Natural killer cell (primary cell): ENCODE data around the gene NOD1. TPM values are rescaled to one million over a fixed set of nuclear protein-coding genes. Genes with fewer than 3 reads are reported as not detected.

Experiments
- ATAC-seq, 3 donors: fragments of 150-1000 bp in 2 of 3; fragments of 200-7000 bp in 1 of 3; cut with Tn5 transposase; 1 replicate in 1 of 3; 2 replicates in 2 of 3; pipeline ENCODE4 v1.10.0; 2021; ENCODE audit warnings: mild to moderate bottlenecking in 2 of 3, moderate library complexity in 2 of 3
- DNase-seq, 2 donors: peaks; one replicate each; pipeline versions ENCODE4 v3.0.0 to v3.0.0-alpha.2; 2013 to 2021; ENCODE audit warnings: mixed read lengths in 1 of 2
- H3K27ac ChIP-seq: one replicate; pipeline ENCODE4 v1.5.1; 2013; ENCODE audit warnings: mild to moderate bottlenecking, low read length
- H3K27me3 ChIP-seq: one replicate; pipeline ENCODE4 v1.6.1; 2013; ENCODE audit warnings: low read length; ENCODE audit not compliant: control insufficient read depth, insufficient read depth
- H3K36me3 ChIP-seq: one replicate; pipeline ENCODE4 v1.6.1; 2013; ENCODE audit warnings: low read length; ENCODE audit not compliant: control insufficient read depth, insufficient read depth
- H3K4me1 ChIP-seq: one replicate; pipeline ENCODE4 v1.6.1; 2013; ENCODE audit warnings: low read length; ENCODE audit not compliant: control insufficient read depth, insufficient read depth
- H3K4me3 ChIP-seq: one replicate; pipeline ENCODE4 v1.5.1; 2013; ENCODE audit warnings: low read length
- H3K9me3 ChIP-seq: one replicate; pipeline ENCODE4 v1.6.1; 2013; ENCODE audit warnings: low read length; ENCODE audit not compliant: control insufficient read depth, insufficient read depth
- H3K27ac Mint-ChIP-seq, 2 donors: one replicate each; pipeline ENCODE4 v1.8.0; 2022; ENCODE audit warnings: mild to moderate bottlenecking in 2 of 2, mixed read lengths in 2 of 2, moderate library complexity in 1 of 2
- H3K27me3 Mint-ChIP-seq, 2 donors: one replicate each; pipeline ENCODE4 v1.8.0; 2022; ENCODE audit warnings: low read depth in 2 of 2, mixed read lengths in 2 of 2
- H3K36me3 Mint-ChIP-seq: one replicate; pipeline ENCODE4 v1.8.0; 2022; ENCODE audit warnings: mixed read lengths
- H3K4me1 Mint-ChIP-seq, 2 donors: one replicate each; pipeline ENCODE4 v1.8.0; 2022; ENCODE audit warnings: mixed read lengths in 2 of 2
- H3K4me3 Mint-ChIP-seq: one replicate; pipeline ENCODE4 v1.8.0; 2022; ENCODE audit warnings: mild to moderate bottlenecking, moderate library complexity, mixed read lengths
- H3K9me3 Mint-ChIP-seq, 2 donors: one replicate each; pipeline ENCODE4 v1.8.0; 2022; ENCODE audit warnings: mixed read lengths in 2 of 2
- WGBS: methylation state at CpG from one replicate; pipeline ENCODE4 v1.1.7; 2013; ENCODE audit warnings: missing lambda C conversion rate; ENCODE audit not compliant: insufficient coverage; 5-methylcytosine and 5-hydroxymethylcytosine counted together
- intact Hi-C: fragments of 100-400 bp; cut with micrococcal nuclease; formaldehyde crosslinking; loops from one replicate; pipeline ENCODE4 v1.14.2; 2022
- total RNA-seq, 4 donors: library from RNA; stranded (reverse); fragments of 120-200 nt in 1 of 4; gene quantifications; one replicate each; pipeline versions ENCODE4 v1.2.3 to v1.2.4, GENCODE V29; 2013 to 2022
- TF ChIP-seq, protein P1 (sequence below): fragments of 200-600 bp; IDR thresholded peaks from one replicate; pipeline ENCODE4 v1.8.0; 2022; ENCODE audit warnings: antibody characterized with exemption

Gene NOD1
- total RNA-seq, 3 donors from 2014 or later (not counting 1 experiment from before 2014, with no cell fraction given): 28.2 to 32.4 (median 31.2) TPM

DNA sequence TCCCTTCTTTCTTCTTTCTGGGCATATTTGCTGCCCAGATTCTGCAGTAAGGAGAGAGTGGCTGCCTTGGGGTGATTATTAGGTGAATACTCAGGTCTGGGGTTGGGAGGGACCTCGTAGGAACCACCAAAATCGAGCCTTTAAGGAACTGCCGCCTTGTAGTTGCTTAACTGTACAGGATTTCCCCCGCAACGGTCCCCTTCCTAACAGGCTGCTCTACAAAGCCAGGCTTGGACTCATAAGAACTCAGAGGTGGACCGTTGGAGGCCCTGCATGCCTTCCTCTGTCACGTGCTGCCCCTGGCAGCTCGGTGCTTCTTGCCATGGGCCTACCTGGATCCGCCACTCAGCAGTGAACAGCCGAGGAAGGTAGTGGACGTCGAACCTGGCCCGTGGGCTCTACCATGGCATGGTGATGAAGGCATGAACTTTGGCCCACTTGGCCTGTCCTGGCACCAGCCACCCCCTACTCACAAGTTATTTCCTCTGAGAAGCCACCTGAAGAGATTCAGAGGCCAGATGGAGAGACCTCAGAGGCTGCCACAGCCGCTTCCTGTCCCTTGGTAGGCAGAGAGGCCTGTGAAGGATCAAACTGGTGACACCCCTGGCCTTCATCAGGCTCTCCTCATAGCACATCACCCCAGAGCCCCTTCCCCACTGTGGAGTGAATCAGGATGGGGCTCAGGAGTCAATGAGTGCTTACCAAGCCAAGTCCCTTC lies 54.6 kb downstream of the NOD1 start:
- no peaks in the 10 kb centered on the region for H3K27me3 Mint-ChIP-seq
- H3K4me3 ChIP-seq: no peak overlapping the region
- no peak overlapping the region for H3K4me3 Mint-ChIP-seq
- H3K9me3 Mint-ChIP-seq: no peaks in the 10 kb centered on the region
- H3K36me3 Mint-ChIP-seq: peaks cover 12% of the 10 kb centered on the region
- 70% methylated on average over 14 of the region's 14 CpGs for WGBS
- no peaks in the 10 kb centered on the region for H3K27me3 ChIP-seq
- H3K4me1 Mint-ChIP-seq: peaks cover 27 to 39% of the 10 kb centered on the region in 2 donors
- TF ChIP-seq, protein P1, sequence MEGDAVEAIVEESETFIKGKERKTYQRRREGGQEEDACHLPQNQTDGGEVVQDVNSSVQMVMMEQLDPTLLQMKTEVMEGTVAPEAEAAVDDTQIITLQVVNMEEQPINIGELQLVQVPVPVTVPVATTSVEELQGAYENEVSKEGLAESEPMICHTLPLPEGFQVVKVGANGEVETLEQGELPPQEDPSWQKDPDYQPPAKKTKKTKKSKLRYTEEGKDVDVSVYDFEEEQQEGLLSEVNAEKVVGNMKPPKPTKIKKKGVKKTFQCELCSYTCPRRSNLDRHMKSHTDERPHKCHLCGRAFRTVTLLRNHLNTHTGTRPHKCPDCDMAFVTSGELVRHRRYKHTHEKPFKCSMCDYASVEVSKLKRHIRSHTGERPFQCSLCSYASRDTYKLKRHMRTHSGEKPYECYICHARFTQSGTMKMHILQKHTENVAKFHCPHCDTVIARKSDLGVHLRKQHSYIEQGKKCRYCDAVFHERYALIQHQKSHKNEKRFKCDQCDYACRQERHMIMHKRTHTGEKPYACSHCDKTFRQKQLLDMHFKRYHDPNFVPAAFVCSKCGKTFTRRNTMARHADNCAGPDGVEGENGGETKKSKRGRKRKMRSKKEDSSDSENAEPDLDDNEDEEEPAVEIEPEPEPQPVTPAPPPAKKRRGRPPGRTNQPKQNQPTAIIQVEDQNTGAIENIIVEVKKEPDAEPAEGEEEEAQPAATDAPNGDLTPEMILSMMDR: no peak
- H3K9me3 ChIP-seq: no peaks in the 10 kb centered on the region
- peaks cover 16% of the 10 kb centered on the region for H3K36me3 ChIP-seq
- ATAC-seq (peak in 1 of 3 donors; percentile 59), DNase-seq (no peak)
- intact Hi-C loops: no loop called here
- H3K27ac Mint-ChIP-seq: peak overlapping the region; percentile 68 to 70
- no peak overlapping the region for H3K27ac ChIP-seq
- peaks cover 20% of the 10 kb centered on the region for H3K4me1 ChIP-seq

DNA sequence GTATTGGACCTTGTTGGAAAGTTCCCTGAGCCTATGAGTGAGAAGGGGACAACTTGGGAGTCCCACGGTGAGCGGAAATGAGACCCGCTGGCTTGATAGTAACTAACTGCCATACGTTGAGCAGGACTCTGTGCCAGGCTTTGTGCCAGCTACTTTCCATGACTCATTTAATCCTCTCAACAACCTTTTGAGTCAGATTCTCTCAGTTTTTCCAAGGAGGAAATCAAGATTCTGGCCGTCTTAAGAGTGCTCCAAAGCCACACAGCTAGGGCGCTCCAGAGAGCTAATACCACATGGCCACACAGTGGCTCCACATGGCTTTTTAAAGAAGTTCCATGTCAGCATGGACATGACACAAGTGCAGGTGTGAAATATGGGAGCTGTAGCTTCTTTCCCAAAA lies 55.7 kb downstream of the NOD1 start:
- 92% methylated on average over 6 of the region's 6 CpGs for WGBS

GRCh38 chr7:30421647-30422196 lies 56.9 kb downstream of the NOD1 start:
- Histone ChIP-seq H3K4me1 (peaks cover 13% of the 10 kb centered on the region), H3K36me3 (peaks cover 8% of the 10 kb centered on the region), H3K4me3 (no peak overlapping the region), H3K27me3 (no peaks in the 10 kb centered on the region), H3K27ac (no peak overlapping the region), H3K9me3 (no peaks in the 10 kb centered on the region)
- TF ChIP-seq, protein P1: no peak
- WGBS: 93% methylated on average over 1 of the region's 3 CpGs
- H3K27ac Mint-ChIP-seq: no peak overlapping the region
- peaks cover 9% of the 10 kb centered on the region for H3K36me3 Mint-ChIP-seq
- no peak overlapping the region for H3K4me3 Mint-ChIP-seq
- DNase-seq (no peak), ATAC-seq (no peak)
- intact Hi-C loops: no loop called here
- H3K4me1 Mint-ChIP-seq: peaks cover 27 to 36% of the 10 kb centered on the region in 2 donors
- no peaks in the 10 kb centered on the region for H3K27me3 Mint-ChIP-seq
- H3K9me3 Mint-ChIP-seq: no peaks in the 10 kb centered on the region

More for the DNA sequence above, 55.7 kb downstream of the NOD1 start:
- ATAC-seq (no peak), DNase-seq (no peak)
- no peaks in the 10 kb centered on the region for H3K9me3 Mint-ChIP-seq
- H3K27me3 Mint-ChIP-seq: no peaks in the 10 kb centered on the region
- H3K36me3 Mint-ChIP-seq: peaks cover 12% of the 10 kb centered on the region
- Histone ChIP-seq H3K36me3 (peaks cover 11% of the 10 kb centered on the region), H3K27ac (no peak overlapping the region), H3K4me3 (no peak overlapping the region), H3K27me3 (no peaks in the 10 kb centered on the region), H3K9me3 (no peaks in the 10 kb centered on the region), H3K4me1 (peaks cover 18% of the 10 kb centered on the region)
- H3K4me3 Mint-ChIP-seq: no peak overlapping the region
- peaks cover 27 to 39% of the 10 kb centered on the region in 2 donors for H3K4me1 Mint-ChIP-seq
- H3K27ac Mint-ChIP-seq: peak overlapping the region; percentile 68 to 70
- intact Hi-C loops: no loop called here
- TF ChIP-seq, protein P1: no peak
